A549 (cell line): Measurements from ENCODE around the gene METTL2B. TPM values are rescaled to one million over a fixed set of nuclear protein-coding genes. Genes with fewer than 3 reads are reported as not detected.

Source experiments
- ATAC-seq, 2 experiments: fragments of 200-7000 bp in 1 of 2; fragments of >200 bp in 1 of 2; cut with Nextera tagmentation in 1 of 2; cut with Tn5 transposase in 1 of 2; 3 replicates each; pipeline versions ENCODE4 v1.8.0 to v1.9.1; 2018 to 2020; ENCODE audit warnings: mild to moderate bottlenecking in 1 of 2, moderate library complexity in 1 of 2
- CTCF ChIA-PET: fragments of 300-600 bp; sonication (Branson Sonifier 250); formaldehyde crosslinking; extraction: SDS; loops from one replicate; lab custom pipeline; 2021; ENCODE audit warnings: antibody characterized with exemption, inconsistent platforms; lab: Yijun Ruan, JAX
- POLR2A ChIA-PET: fragments of 350-600 bp; formaldehyde crosslinking; extraction: SDS; loops from one replicate; lab custom pipeline; 2021; ENCODE audit warnings: antibody characterized with exemption, inconsistent platforms; lab: Yijun Ruan, JAX
- DNase-seq, 2 experiments: peaks; one replicate each; pipeline versions ENCODE4 v3.0.0 to v3.0.0-alpha.2; 2011 to 2016; ENCODE audit warnings: low read depth in 1 of 2, low spot score in 1 of 2
- FAIRE-seq: peaks from 2 replicates; lab custom pipeline; 2011; peaks lifted over from hg19 to GRCh38; lab: Jason Lieb, UNC
- H3K27ac ChIP-seq, 2 experiments: fragments of >200 bp; sonication (Bioruptor Twin); formaldehyde crosslinking; 3 replicates each; pipeline ENCODE4 v1.5.1; 2016 to 2017
- H3K4me1 ChIP-seq: fragments of >200 bp; sonication (Bioruptor Twin); formaldehyde crosslinking; 3 replicates; pipeline ENCODE4 v1.6.1; 2016
- H3K4me2 ChIP-seq: fragments of >200 bp; sonication (Bioruptor Twin); formaldehyde crosslinking; 3 replicates; pipeline ENCODE4 v1.6.1; 2016
- H3K4me3 ChIP-seq: fragments of >200 bp; sonication (Bioruptor Twin); formaldehyde crosslinking; 3 replicates; pipeline ENCODE4 v1.5.1; 2016
- H3K9me3 ChIP-seq: fragments of >200 bp; sonication (Bioruptor Twin); formaldehyde crosslinking; 3 replicates; pipeline ENCODE4 v1.6.1; 2016
- ATOH8 ChIP-seq: fragments of 250-450 bp; sonication (Bioruptor Pico); IDR thresholded peaks from 2 replicates; pipeline ENCODE4 v1.5.0; 2020; ENCODE audit warnings: low read depth, mild to moderate bottlenecking, moderate library complexity
- ELK1 ChIP-seq: fragments of 150-350 bp; IDR thresholded peaks from 2 replicates; pipeline ENCODE4 v1.6.1; 2014; ENCODE audit warnings: low read depth, mild to moderate bottlenecking, low read length
- ESRRA ChIP-seq: fragments of 150-350 bp; IDR thresholded peaks from 2 replicates; pipeline ENCODE4 v1.6.1; 2014; ENCODE audit warnings: mild to moderate bottlenecking, low read length, borderline replicate concordance
- FOSB ChIP-seq: fragments of 250-450 bp; sonication (Bioruptor Pico); IDR thresholded peaks from 2 replicates; pipeline ENCODE4 v1.5.0; 2020; ENCODE audit warnings: mild to moderate bottlenecking, moderate library complexity
- FOSL2 ChIP-seq, 2 experiments: fragments of 450-650 bp in 1 of 2; fragments of >200 bp in 1 of 2; sonication (Bioruptor Twin) in 1 of 2; formaldehyde crosslinking; IDR thresholded peaks; 2 replicates each; pipeline versions ENCODE4 v1.5.0 to v1.6.1; 2016 to 2020; ENCODE audit warnings: mild to moderate bottlenecking in 1 of 2, moderate library complexity in 1 of 2
- GATA3 ChIP-seq: IDR thresholded peaks from 2 replicates; pipeline ENCODE4 v1.6.1; 2012; ENCODE audit warnings: borderline replicate concordance
- HDAC2 ChIP-seq: fragments of 200-600 bp; sonication (generic); IDR thresholded peaks from 2 replicates; pipeline ENCODE4 v1.6.1; 2016
- HMGXB4 ChIP-seq: fragments of 250-450 bp; sonication (Bioruptor Pico); IDR thresholded peaks from 2 replicates; pipeline ENCODE4 v1.5.0; 2021; ENCODE audit warnings: mild to moderate bottlenecking, moderate library complexity, borderline replicate concordance
- HOXB5 ChIP-seq: fragments of 250-450 bp; sonication (Bioruptor Pico); IDR thresholded peaks from 2 replicates; pipeline ENCODE4 v1.5.0; 2020; ENCODE audit warnings: mild to moderate bottlenecking, moderate library complexity
- MAFK ChIP-seq: fragments of 450-650 bp; IDR thresholded peaks from 2 replicates; pipeline ENCODE4 v1.6.1; 2014; ENCODE audit not compliant: partially characterized antibody
- MAZ ChIP-seq: fragments of 150-350 bp; IDR thresholded peaks from 2 replicates; pipeline ENCODE4 v1.6.1; 2014; ENCODE audit warnings: antibody characterized with exemption, low read depth, low read length, borderline replicate concordance
- MYC ChIP-seq: IDR thresholded peaks from 2 replicates; pipeline ENCODE4 v1.6.1; 2012; ENCODE audit warnings: mild to moderate bottlenecking, inconsistent platforms, low read length, improper control_type of control experiment, borderline replicate concordance
- NPAS2 ChIP-seq: fragments of 250-450 bp; sonication (Bioruptor Pico); IDR thresholded peaks from 2 replicates; pipeline ENCODE4 v1.8.0; 2022; ENCODE audit warnings: mild to moderate bottlenecking, moderate library complexity, borderline replicate concordance
- NR3C1 ChIP-seq: fragments of >200 bp; sonication (Bioruptor Twin); formaldehyde crosslinking; IDR thresholded peaks from 3 replicates; pipeline ENCODE4 v1.6.1; 2017
- POLR2AphosphoS2 ChIP-seq: conservative IDR thresholded peaks from 2 replicates; pipeline ENCODE4 v1.6.1; 2012; ENCODE audit warnings: low read length, improper control_type of control experiment, inconsistent platforms
- RARB ChIP-seq: fragments of 250-450 bp; sonication (Bioruptor Pico); IDR thresholded peaks from 2 replicates; pipeline ENCODE4 v1.8.0; 2021; ENCODE audit warnings: mild to moderate bottlenecking, moderate library complexity
- RFX5 ChIP-seq: fragments of 450-650 bp; IDR thresholded peaks from 2 replicates; pipeline ENCODE4 v1.7.1; 2014; ENCODE audit warnings: antibody characterized with exemption, mild to moderate bottlenecking, moderate library complexity
- SREBF2 ChIP-seq: fragments of 450-650 bp; IDR thresholded peaks from 2 replicates; pipeline ENCODE4 v1.6.1; 2014; ENCODE audit warnings: mild to moderate bottlenecking, moderate library complexity
- TP53 ChIP-seq: fragments of 250-450 bp; sonication (Bioruptor Pico); IDR thresholded peaks from 2 replicates; pipeline ENCODE4 v1.5.0; 2021; ENCODE audit warnings: mild to moderate bottlenecking, moderate library complexity
- USF2 ChIP-seq: fragments of 450-650 bp; IDR thresholded peaks from 2 replicates; pipeline ENCODE4 v1.6.1; 2014; ENCODE audit warnings: antibody characterized with exemption
- ZSCAN20 ChIP-seq: fragments of 250-450 bp; sonication (Bioruptor Pico); IDR thresholded peaks from 2 replicates; pipeline ENCODE4 v1.8.0; 2022; ENCODE audit warnings: mild to moderate bottlenecking, moderate library complexity
- WGBS: methylation state at CpG from one replicate; pipeline ENCODE4 v1.1.6; 2017; ENCODE audit errors: missing lambda C conversion rate; 5-methylcytosine and 5-hydroxymethylcytosine counted together
- polyA plus RNA-seq, 4 experiments: library from polyadenylated mRNA; depleted of rRNA in 3 of 4; stranded (reverse); fragments of >200 nt; fragmentation: RNase III in 1 of 4; extraction: RNeasy Plus Mini Kit Qiagen cat#74134 plus additional on column Dnase treatment in 1 of 4; gene quantifications; 2 replicates in 3 of 4; 3 replicates in 1 of 4; pipeline ENCODE4 v1.2.3, GENCODE V29; 2011 to 2017

The METTL2B gene
- polyA plus RNA-seq, 2 of the 4 experiments (the other 2 are of a cell fraction) = 25.9 to 49.1 TPM

GRCh38 chr7:128453836-128454804, 22.4 kb upstream of the METTL2B start (continued):
- TF ChIP-seq ATOH8 (CRISPR knock-in tag) = no peak
- no peak for TF ChIP-seq HDAC2
- no peak for TF ChIP-seq SREBF2

- ChIA-PET POLR2A (interaction anchor here (0.6 to 1.6 kb wide), 6 partner anchors 15 to 70 kb away, joined by 3 to 15 read pairs (median 4); partner anchors contain the start of gene IMPDH1), CTCF (interaction anchor here (0.6 to 5.3 kb wide), 17 partner anchors 10 to 107 kb away, joined by 3 to 66 read pairs (median 6); no protein-coding TSS in a partner anchor)
- 51% methylated on average over 22 of the region's 25 CpGs for WGBS
- Histone ChIP-seq H3K9me3 (no peaks in the 10 kb centered on the region), H3K4me1 (peaks cover 47% of the 10 kb centered on the region), H3K4me2 (peak overlapping the region; percentile 96), H3K4me3 (peak overlapping the region; percentile 78), H3K27ac (peak overlapping the region; percentile 86 to 94)
- ATAC-seq (peak in 1 of 2 experiments; percentile 21; a peak in 3 of 6 replicates), DNase-seq (no peak), FAIRE-seq (no peak)
- TF ChIP-seq MYC = no peak
- TF ChIP-seq ESRRA = no peak
- no peak for TF ChIP-seq POLR2AphosphoS2
- no peak for TF ChIP-seq HOXB5
- no peak for TF ChIP-seq TP53 (CRISPR knock-in tag)
- no peak for TF ChIP-seq NR3C1
- TF ChIP-seq NPAS2 (CRISPR knock-in tag) = no peak
- TF ChIP-seq RARB (CRISPR knock-in tag) = no peak
- TF ChIP-seq FOSL2 (IDR thresholded peaks at IDR 0.05) = no peak
- no peak for TF ChIP-seq FOSL2 (CRISPR knock-in tag; IDR thresholded peaks at IDR 0.05)
- TF ChIP-seq GATA3 = no peak
- TF ChIP-seq ELK1 = no peak
- no peak for TF ChIP-seq RFX5
- no peak for TF ChIP-seq MAFK
- TF ChIP-seq MAZ = no peak
- no peak for TF ChIP-seq ZSCAN20 (CRISPR knock-in tag)
- TF ChIP-seq USF2 = no peak
- no peak for TF ChIP-seq FOSB (CRISPR knock-in tag)
- no peak for TF ChIP-seq HMGXB4 (CRISPR knock-in tag)
Observed at GRCh38 chr7:128454808-128455542, 21.6 kb upstream of the METTL2B start.
